ENCODE measurements around the gene SAPCD2. TPM values are rescaled to one million over a fixed set of nuclear protein-coding genes. Genes with fewer than 3 reads are reported as not detected.

SAPCD2 gene
- total RNA-seq, 1 donor from 2014 or later: 6.0 TPM

- DNase-seq: no peak
Observed at GRCh38 chr9:137107312-137107921, 37.1 kb upstream of the SAPCD2 start.

DNA sequence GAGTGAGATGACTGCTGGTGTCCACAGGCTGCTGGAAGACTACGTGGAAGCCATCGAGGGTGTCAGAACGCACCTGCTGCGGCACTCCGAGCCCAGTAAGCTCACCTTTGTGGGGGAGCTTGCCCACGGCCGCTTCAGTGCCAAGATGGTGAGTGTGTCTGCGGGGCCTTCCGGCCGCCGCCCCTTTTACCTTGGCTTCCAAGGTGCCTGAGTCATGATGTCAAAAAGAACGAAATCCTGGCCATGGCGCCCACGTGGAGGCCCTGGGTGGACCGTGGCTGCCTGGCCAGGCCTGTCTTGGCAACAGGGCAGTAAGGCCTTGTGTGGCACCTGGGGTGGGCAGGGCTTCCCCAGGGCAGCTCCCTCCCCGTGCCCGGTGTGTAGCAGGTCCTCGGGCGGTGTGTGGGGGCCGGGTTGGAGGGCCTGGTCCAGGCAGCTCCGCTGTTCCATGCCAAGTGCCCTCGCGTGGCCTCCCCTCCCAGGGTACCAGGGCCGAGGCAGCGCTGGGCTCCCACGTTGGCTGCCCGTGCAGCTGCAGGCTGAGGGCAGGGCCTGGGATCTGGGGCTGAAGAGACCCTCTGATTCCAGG is 36.4 kb upstream of the SAPCD2 start:
- no peak for DNase-seq

- no peak for DNase-seq
Observed at GRCh38 chr9:137105814-137106661, 35.7 kb upstream of the SAPCD2 start.

GRCh38 chr9:137103206-137103999 is 33.0 kb upstream of the SAPCD2 start:
- no peak for DNase-seq

DNA sequence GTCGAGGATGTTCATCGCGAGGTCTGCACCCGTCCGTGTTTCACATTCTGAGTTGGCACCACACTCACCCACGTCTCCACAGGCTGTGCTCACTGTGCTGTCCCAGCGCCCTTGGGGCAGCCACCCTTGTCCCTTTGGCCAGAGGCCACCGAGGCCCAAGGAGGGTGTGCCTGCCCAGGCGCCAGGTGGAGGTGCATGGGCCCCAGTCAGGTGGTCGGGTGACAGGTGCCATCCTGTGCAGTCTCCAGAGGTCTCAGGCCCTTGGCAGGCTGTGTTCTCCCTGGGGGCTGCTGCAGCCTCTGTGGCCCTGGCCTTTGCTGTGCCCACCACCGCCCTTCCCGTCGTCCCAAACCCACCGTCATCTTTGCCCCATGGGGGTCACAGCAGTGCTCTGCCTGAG is 28.9 kb upstream of the SAPCD2 start:
- DNase-seq: no peak

GRCh38 chr9:137097761-137098462 is 27.6 kb upstream of the SAPCD2 start:
- DNase-seq: no peak

- DNase-seq: no peak
Observed at GRCh38 chr9:137096785-137097546, 26.6 kb upstream of the SAPCD2 start.

DNA sequence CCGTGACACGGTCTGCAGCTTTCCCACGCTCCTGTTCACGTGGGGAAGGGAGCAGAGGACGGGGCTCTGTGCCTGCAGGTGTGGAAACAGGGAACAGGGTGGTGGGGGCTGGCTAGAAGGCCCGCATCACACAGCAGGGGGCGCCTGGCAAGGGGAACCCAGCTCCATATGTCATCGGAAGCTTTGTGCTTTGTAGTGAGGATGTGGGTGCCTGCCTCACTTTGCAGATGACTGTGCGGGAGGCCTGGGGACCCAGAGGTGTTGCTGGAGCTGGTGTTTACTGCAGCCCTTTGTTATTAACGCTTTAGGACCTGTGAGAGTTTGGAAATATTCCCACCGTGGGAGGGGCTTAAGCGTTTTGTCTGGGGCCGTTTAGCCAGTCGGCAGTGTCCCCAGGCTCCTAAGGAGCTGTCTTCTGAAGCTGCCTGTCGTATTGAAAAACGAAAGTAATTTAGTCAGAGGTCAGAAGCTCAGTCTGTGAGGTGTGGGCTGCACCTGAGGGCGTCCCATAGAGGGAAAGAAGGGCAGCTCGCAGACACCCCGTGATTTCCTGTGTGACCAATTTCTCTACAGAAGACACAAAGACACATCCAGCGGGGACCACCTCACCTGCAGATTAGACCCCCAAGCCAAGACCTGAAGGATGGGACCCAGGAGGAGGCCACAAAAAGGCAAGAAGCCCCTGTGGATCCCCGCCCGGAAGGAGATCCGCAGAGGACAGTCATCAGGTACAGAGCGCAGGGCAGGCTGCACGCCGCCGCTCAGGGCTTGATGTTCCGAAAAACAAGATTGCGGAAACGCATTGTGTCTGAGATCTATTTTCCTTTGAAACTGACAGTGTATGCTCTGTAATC is 25.5 kb upstream of the SAPCD2 start:
- DNase-seq: peak; percentile 27

GRCh38 chr9:137089232-137089947 is 19.0 kb upstream of the SAPCD2 start:
- DNase-seq: no peak

GRCh38 chr9:137088121-137088520 is 17.8 kb upstream of the SAPCD2 start:
- no peak for DNase-seq

DNA sequence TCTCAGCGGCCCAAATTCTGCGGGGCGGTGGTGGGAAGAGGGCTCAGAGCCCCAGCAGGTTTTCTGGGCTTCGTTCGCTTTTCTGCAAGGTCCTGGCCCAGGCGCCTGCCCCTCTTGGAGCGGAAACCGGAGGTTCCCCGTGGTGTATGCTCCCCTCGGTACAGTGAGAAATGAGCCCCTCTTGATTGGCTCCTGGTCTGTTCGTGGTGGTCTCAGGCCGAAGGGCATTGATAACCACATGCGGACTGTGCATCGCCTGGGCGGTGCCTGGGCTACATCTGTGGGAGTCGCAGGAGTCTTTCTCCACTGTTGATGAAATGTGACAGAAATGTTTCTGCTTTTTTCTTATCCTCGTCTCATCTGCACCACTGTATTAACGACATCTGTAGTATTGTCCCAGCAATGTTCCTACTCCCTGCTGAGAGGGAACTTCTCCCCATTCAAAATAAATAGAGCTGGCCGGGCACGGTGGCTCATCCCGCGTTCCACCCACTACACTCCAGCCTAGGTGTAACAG is 17.1 kb upstream of the SAPCD2 start:
- no peak for DNase-seq

DNA sequence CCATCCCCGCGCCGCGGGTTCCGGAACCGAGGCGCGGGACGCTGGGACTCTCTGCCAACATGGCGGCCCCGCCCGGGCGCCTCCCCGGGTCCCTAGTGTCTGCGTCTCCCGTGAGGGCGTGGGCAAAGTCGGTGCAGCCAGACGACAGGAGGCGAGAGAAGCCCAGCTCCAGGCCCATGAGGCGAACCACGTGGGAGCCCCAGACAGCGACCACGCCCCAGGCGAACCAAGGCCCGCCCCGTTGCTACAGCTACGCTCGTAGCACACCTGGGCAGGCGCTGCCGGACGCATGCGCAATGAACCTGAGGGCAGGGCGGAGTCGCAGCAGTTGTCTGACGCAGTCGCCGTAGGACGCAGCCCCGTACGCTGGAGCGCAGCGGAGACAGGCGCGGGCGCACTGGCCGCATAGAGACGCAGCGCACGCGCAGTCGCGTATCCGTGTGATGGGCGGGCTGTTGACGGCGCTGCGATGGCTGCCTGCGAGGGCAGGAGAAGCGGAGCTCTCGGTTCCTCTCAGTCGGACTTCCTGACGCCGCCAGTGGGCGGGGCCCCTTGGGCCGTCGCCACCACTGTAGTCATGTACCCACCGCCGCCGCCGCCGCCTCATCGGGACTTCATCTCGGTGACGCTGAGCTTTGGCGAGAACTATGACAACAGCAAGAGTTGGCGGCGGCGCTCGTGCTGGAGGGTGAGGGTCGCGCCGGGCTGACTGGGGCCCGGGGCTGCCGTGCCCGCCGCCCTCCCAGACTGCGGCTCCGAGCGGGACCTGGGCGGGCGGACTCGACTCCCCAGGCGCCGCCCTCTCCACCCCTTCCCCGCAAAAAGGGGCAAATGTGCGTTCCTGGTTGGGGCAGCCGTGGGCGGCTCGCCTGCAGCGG is 16.4 kb upstream of the SAPCD2 start, which contains the start of gene MAN1B1:
TSS of gene MAN1B1 (plus strand) at position 455 of the 878 bp plus-strand sequence. CDS start at position 470, 15 bp downstream.
- peak; percentile 100 for DNase-seq

DNA sequence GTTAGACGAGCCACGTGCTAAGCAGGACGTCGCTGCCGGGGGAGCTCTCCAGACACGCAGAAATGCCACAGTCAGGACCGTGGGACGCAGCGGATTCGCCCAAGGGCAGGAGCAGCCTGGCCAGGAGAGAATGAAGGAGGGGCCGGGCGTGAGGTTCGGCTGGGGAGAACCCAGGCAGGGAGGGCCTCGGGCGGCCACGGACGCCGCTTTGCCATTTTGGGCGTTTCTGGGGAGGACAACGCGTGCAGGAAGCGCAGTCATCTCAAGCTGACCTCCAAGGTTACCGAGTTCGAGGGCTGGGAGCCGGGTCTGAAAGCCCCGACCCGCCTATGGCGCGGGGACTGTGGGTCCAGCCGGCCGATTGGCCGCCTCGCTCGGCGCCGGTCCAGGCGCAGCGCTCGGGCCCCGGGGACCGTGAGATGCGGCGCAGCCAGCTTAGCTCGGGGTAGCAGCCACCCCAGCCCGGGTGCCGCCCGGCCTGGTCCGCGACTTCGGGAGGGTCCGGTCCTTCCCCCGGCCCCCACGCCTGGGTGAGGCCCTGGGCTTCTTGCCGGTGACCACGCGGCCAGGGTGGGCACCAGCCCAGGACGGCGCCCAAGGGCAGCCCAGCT is 15.7 kb upstream of the SAPCD2 start:
- DNase-seq: peak; percentile 41

- no peak for DNase-seq
Observed at GRCh38 chr9:137084526-137084925, 14.2 kb upstream of the SAPCD2 start.

- DNase-seq: peak; percentile 92
Observed at GRCh38 chr9:137083394-137084004, 13.1 kb upstream of the SAPCD2 start.

GRCh38 chr9:137082925-137083290 is 12.6 kb upstream of the SAPCD2 start:
- DNase-seq: no peak

DNA sequence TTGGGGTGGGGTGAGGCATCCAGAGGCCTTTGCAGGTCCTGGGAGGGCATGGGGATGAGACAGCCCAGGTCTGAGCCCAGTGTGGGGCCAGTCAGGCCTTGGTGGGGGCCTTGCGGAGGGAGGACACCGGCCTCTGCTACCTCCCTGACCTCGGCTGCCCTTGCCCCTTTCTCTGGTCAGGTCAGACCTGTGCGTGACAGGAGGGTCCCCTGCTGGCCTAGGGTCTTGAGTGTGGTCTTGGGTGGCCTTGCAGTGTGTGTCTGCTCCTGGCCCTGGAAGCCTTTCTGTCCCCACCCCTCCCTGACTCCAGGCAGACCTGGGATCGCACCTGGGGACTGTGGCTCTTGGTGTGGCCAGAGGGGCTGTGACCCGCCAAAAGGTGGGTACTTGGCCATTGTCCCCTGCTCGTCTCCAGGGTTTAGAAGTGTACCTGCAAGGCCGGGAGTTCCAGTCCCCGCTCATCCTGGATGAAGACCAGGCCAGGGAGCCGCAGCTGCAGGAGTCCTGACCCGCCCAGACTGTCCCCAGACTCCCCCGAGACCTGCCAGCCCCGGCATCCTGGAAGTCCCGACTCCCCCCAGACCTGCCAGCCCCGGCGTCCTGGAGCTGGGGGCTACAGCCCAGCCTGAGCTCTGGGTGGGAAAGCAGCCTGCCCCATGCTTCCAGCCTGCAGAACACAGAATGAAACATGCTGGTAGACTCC is 12.0 kb upstream of the SAPCD2 start:
- no peak for DNase-seq

Measured in dermis blood vessel endothelial cell (primary cell).